CD4-positive, alpha-beta T cell treated with Interleukin-17A for 1 hour (primary cell): ENCODE data around the gene FGB.
"Not testable (repeated sequence)": the region's sequence is repeated elsewhere in the genome, so short reads cannot be mapped to it uniquely, and the experiment has no call there.

Experiments used
- DNase-seq: peaks from one replicate; pipeline ENCODE4 v3.0.0-alpha.2; 2020

The FGB gene

GRCh38 chr4:154566639-154567204 lies 3.9 kb downstream of the FGB start:
- no peak for DNase-seq

DNA sequence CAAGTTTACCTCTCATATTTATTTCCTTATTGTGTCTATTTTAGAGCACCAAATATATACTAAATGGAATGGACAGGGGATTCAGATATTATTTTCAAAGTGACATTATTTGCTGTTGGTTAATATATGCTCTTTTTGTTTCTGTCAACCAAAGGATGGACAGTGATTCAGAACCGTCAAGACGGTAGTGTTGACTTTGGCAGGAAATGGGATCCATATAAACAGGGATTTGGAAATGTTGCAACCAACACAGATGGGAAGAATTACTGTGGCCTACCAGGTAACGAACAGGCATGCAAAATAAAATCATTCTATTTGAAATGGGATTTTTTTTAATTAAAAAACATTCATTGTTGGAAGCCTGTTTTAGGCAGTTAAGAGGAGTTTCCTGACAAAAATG lies 6.2 kb downstream of the FGB start:
- no peak for DNase-seq

GRCh38 chr4:154569584-154569983 lies 6.8 kb downstream of the FGB start:
- no peak for DNase-seq

DNA sequence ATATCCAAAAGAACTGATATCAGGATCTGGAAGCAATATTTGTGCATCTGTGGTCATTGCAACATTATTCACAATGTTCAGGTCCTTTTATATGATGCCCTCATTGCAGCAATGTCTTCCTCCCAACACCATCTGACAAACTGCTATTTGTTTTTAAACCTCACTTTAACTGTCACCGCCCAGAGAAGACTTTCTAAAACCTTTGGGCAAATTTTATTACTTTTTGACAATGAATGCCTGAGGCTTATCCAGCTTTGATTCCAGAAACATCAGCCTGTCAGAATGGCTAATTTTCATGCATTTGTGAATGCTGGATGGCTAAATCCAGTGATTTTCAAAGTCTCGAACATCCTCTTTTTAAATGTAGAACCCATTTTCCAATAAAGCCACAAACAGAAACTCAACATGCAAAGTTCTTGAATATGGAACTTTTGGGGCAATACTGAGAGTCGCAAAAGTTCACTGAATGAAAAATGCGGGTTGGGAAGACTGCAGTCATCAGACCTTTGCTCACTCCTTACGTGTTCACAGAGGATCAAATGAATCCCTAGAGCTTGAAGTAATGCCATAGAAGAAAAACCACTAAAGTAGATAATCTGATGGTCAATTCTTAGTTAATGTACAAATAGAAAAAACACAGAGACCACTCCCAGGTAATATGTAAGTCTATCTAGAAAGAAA lies 10.5 kb downstream of the FGB start:
- DNase-seq: no peak

- no peak for DNase-seq
Measured at GRCh38 chr4:154574311-154574710, 11.5 kb downstream of the FGB start.

GRCh38 chr4:154577324-154577723 lies 14.5 kb downstream of the FGB start:
- DNase-seq: no peak

DNA sequence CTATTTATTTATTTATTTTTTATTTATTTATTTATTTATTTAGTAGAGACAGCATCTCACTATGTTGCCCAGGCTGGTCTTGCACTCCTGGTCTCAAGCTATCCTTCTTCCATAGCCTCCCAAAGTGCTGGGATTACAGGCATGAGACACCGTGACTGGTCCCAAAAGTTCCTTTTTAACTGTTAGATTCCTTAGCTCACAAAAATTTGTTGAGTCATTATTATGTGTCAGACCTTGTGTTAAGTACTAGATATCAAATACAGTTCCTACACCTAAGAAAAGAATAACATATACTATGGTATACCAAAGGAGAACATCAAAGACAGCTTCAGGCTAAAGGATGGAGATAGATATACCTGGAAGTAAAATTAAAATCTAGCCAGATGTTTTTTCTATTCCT lies 16.1 kb downstream of the FGB start:
- no peak for DNase-seq

- DNase-seq: no peak
Measured at GRCh38 chr4:154579927-154580326, 17.1 kb downstream of the FGB start.

GRCh38 chr4:154582723-154583122 lies 19.9 kb downstream of the FGB start:
- no peak for DNase-seq

GRCh38 chr4:154583230-154583629 lies 20.4 kb downstream of the FGB start:
- no peak for DNase-seq

DNA sequence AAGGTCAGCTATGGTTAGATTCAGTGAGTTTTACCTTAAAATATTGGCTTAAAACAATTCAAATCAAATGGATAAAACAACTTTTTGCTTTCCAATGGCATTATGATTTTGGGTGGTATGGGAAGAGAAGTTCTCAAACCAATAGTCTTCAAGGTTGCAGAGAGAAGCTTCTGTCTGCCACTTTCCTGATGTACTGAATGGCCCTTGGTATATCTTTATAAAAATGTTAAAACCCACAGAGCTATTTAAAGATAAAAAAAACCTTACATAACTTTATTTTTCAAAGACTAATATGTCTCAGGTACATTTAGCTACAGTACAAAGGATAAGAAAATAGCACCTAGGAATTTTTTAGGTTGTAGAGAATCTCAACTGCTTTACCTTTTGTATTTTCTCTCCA lies 20.9 kb downstream of the FGB start:
- DNase-seq: no peak

GRCh38 chr4:154584259-154584658 lies 21.4 kb downstream of the FGB start:
- no peak for DNase-seq

DNA sequence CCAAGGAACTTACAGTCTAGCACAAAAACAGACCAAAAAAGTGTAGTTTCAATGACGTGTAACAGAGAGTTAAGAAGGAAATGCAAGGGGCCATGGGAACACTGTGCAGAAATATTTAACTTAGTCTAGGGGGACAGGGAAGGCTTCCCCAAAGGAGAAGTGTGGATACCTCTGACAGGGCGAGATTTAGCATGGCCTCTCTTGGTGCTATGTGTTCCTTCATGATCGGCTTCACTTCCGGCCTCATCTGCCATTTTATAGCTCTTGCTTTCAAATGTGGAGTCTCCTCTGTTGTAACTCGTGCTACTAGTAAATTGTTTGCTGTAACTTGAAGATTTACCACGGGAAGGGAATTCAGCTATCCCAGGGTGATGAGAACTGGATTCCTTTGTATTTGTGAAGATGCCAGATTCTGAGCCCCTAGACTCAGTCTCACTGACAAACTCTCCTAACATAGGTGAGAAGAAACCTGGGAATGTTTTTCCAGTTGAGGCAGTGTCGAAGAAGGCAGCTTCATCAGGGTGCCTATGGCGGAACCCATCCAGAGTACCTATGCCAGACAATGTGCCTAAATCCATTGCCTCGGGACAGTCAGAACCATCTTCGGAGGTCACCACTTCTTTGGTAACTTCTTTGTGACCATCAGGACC lies 22.7 kb downstream of the FGB start:
- DNase-seq: no peak

DNA sequence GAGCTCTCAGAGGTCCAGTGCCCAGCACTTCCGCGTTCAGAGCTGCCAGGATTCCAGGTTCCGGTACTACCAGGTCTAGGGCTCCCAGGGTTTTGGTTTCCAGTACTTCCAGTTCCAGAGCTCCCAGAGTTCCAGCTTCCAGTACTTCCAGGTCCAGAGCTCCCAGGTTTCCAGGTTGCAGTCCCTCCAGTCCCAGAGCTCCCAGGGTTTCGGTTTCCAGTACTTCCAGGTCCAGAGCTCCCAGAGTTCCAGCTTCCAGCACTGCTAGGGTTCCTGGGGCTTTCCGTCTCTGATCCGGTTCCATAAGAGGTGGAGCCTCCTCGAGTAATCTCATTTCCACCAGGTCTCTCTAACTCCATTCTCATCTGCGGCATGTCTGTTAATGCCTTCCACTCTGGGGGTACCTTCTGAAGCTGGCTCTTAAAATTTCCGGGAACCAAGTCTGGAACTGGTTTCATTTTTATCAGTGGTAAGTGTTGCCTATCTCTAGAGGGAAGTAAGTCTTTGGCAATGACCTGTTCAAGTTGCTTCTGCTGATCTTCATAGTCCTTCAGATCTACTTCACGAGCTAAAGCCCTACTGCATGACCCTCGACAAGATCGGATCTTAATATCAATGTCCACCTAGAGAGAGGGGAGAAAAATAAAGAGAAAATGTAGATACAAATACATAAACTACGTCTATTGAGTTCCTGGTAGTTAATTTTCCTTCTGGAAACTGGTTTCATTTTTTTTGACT lies 23.7 kb downstream of the FGB start:
- DNase-seq: no peak

- DNase-seq: no peak
Measured at GRCh38 chr4:154588198-154588597, 25.4 kb downstream of the FGB start.

GRCh38 chr4:154589296-154590197 lies 26.7 kb downstream of the FGB start:
- DNase-seq: no peak

DNA sequence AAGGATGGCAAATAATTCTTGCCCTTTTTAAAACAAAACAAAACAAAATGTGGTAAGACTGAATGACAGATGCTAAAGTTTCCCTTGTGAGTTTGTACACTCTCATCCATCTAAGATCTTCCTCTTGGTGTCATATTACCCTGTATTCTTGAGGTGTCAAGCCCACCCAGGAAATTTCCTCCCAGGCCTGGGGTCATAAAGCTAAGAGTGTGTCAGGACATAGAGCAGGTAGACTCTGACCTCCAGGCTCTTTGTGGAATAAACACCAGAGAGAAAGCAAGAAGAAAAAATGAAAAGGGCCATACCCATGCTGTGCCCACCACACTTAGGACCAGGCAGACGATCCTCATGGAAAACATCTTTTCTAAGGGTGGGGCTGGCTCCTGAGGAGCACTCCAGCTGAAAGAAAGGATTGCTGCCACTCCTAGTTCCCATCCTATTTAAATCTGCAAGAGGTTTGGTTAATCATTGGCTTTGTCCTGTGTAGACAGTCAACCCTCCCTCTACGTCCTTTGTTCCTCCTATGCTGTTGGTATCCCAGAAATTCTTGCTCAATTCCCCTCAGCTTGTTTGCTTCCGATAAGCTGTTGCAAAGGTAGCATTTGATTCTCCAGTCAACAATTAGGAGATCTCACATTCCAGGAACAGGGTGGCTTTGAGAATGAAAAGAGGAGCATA lies 27.7 kb downstream of the FGB start, which contains the start of gene FGA:
Gene FGA, minus strand, starts transcription at position 414 of the 678 bp plus-strand sequence. Its CDS starts 55 bp downstream, at position 359.
- DNase-seq: no peak

DNA sequence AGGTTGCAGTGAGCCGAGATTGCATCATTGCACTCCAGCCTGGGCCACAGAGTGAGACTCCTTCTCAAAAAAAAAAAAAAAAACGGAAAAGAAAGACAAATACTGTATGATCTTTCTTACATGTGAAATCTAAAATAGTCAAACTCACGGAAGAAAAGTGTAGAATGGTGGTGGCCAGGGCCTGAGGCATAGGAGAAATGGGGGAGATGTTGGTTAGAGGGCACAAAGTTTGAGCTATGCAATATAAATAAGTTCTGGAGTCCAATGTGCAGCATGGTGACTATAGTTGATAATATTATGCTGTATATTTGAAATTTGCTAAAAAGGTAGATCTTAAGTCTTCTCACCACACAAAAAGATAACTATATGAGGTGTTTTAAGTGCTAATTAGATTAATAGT lies 29.1 kb downstream of the FGB start:
- DNase-seq: no peak

DNA sequence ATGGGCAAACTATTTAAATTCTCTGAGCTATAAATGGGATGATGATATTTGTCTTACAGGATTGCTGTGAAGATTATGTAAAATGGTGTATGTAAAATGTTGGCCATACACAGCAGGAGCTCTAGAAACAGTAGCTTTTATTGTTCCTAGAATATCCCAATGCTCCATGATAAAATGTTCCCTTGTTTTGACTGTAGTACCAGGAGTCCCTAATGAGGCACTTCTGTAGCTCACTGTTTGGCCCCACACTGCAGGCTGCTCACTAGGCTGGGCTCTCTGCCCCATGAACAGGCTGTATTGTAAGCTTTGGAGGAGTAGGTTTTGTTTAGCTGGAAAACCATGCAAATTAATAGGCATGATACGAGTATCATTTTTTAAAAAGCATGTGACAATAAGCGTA lies 31.1 kb downstream of the FGB start:
- no peak for DNase-seq

DNA sequence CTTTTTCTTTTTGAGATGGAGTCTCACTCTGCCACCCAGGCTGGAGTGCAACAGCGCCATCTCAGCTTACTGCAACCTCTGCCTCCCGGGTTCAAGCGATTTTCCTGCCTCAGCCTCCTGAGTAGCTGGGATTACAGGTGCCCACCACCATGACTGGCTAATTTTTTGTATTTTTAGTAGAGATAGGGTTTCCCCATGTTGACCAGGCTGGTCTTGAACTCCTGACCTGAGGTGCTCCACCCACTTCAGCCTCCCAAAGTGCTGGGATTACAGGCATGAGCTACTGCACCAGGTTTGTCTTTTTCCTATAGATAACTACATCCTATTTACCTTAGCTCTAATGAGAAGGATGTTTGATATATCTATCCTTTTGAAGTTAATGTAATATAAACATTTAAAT lies 31.5 kb downstream of the FGB start:
- DNase-seq: not testable (repeated sequence)

DNA sequence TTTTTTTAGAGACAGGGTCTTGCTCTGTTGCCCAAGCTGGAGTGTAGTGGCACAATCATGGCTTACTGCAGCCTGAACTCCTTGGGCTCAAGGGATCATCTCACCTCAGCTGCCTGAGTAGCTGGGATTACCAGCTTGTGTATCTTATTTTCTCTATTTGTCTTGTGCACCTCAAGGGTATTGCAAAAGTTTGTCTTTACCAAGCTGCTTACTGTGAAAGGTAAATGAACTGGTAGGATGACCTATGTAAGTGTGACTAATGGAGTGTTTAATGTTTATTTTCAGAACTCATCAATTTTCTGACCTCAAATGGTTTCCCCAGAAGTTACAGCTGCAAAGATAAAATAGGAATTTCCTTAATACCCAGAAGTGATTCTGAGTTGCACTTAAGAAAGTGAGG lies 33.0 kb downstream of the FGB start:
- no peak for DNase-seq

- not testable (repeated sequence) for DNase-seq
Measured at GRCh38 chr4:154597281-154597680, 34.5 kb downstream of the FGB start.
